Mesodermal cell (in vitro differentiated cells): ENCODE measurements around the gene NFATC3.

Source experiments
- H3K27ac ChIP-seq: 2 replicates; pipeline ENCODE4 v1.7.0; 2013; ENCODE audit warnings: mild to moderate bottlenecking, low read depth, low read length, moderate library complexity; ENCODE audit not compliant: severe bottlenecking
- H3K36me3 ChIP-seq: 2 replicates; pipeline ENCODE4 v1.7.1; 2013; ENCODE audit warnings: mild to moderate bottlenecking, low read length, moderate library complexity; ENCODE audit not compliant: control insufficient read depth, insufficient read depth
- H3K4me1 ChIP-seq: one replicate; pipeline ENCODE4 v1.7.1; 2013; ENCODE audit warnings: mild to moderate bottlenecking, low read length; ENCODE audit not compliant: insufficient read depth, control insufficient read depth, poor library complexity, severe bottlenecking
- H3K4me3 ChIP-seq: 2 replicates; pipeline ENCODE4 v1.7.0; 2013; ENCODE audit warnings: low read length, control low read depth, mild to moderate bottlenecking; ENCODE audit not compliant: insufficient read depth, poor library complexity, severe bottlenecking; ENCODE audit errors: extremely low read depth
- H3K9me3 ChIP-seq: 2 replicates; pipeline ENCODE4 v1.7.1; 2013; ENCODE audit warnings: mild to moderate bottlenecking, low read length, moderate library complexity; ENCODE audit not compliant: control insufficient read depth
- WGBS, 2 experiments: methylation state at CpG; one replicate each; pipeline ENCODE4 v1.1.5; 2013; ENCODE audit warnings: missing lambda C conversion rate in 2 of 2; ENCODE audit not compliant: insufficient coverage in 2 of 2; 5-methylcytosine and 5-hydroxymethylcytosine counted together

NFATC3 gene

GRCh38 chr16:68190081-68190480, 104.9 kb downstream of the NFATC3 start:
- Histone ChIP-seq H3K4me3 (no peak overlapping the region), H3K9me3 (peaks cover 4% of the 10 kb centered on the region), H3K36me3 (peaks cover 71% of the 10 kb centered on the region), H3K27ac (no peak overlapping the region), H3K4me1 (no peaks in the 10 kb centered on the region)
- WGBS, 2 experiments, result no CpG with 5 or more reads among the region's 1 CpG

- WGBS, 2 experiments, result 94 to 100% methylated on average over 2 of the region's 2 CpGs
- Histone ChIP-seq H3K36me3 (peaks cover 65% of the 10 kb centered on the region), H3K9me3 (peaks cover 4% of the 10 kb centered on the region), H3K27ac (no peak overlapping the region), H3K4me3 (no peak overlapping the region), H3K4me1 (no peaks in the 10 kb centered on the region)
These were observed 105.8 kb downstream of the NFATC3 start for GRCh38 chr16:68190736-68191510.

GRCh38 chr16:68194251-68194650, 109.1 kb downstream of the NFATC3 start:
- Histone ChIP-seq H3K4me1 (peaks cover 2% of the 10 kb centered on the region), H3K36me3 (peaks cover 46% of the 10 kb centered on the region), H3K9me3 (no peaks in the 10 kb centered on the region), H3K4me3 (no peak overlapping the region), H3K27ac (no peak overlapping the region)
- 94% methylated on average over 2 of the region's 3 CpGs for WGBS, 2 experiments

- no peak overlapping the region for H3K27ac ChIP-seq
- no peak overlapping the region for H3K4me3 ChIP-seq
- H3K9me3 ChIP-seq, result no peaks in the 10 kb centered on the region
- WGBS, 2 experiments, result 85 to 96% methylated on average over 2 of the region's 2 CpGs
- H3K36me3 ChIP-seq, result peaks cover 21% of the 10 kb centered on the region
- H3K4me1 ChIP-seq, result peaks cover 2% of the 10 kb centered on the region
These were observed 112.1 kb downstream of the NFATC3 start for GRCh38 chr16:68197250-68197649.

GRCh38 chr16:68200088-68200783, 115.1 kb downstream of the NFATC3 start:
- Histone ChIP-seq H3K4me3 (no peak overlapping the region), H3K27ac (no peak overlapping the region), H3K9me3 (no peaks in the 10 kb centered on the region), H3K4me1 (peaks cover 2% of the 10 kb centered on the region), H3K36me3 (peaks cover 8% of the 10 kb centered on the region)
- whole genome bisulfite sequencing, 2 experiments, result 60 to 93% methylated on average over 1 to 2 of the region's 3 CpGs

- no peak overlapping the region for H3K27ac ChIP-seq
- peaks cover 2% of the 10 kb centered on the region for H3K4me1 ChIP-seq
- no peak overlapping the region for H3K4me3 ChIP-seq
- peaks cover 12% of the 10 kb centered on the region for H3K36me3 ChIP-seq
- no peaks in the 10 kb centered on the region for H3K9me3 ChIP-seq
These were observed 116.9 kb downstream of the NFATC3 start for GRCh38 chr16:68202091-68202519.

- Histone ChIP-seq H3K4me3 (no peak overlapping the region), H3K4me1 (no peaks in the 10 kb centered on the region), H3K27ac (no peak overlapping the region), H3K9me3 (no peaks in the 10 kb centered on the region), H3K36me3 (peaks cover 17% of the 10 kb centered on the region)
- 100% methylated on average over 1 of the region's 2 CpGs for WGBS, 2 experiments
These were observed 121.1 kb downstream of the NFATC3 start for GRCh38 chr16:68206245-68206644.

- Histone ChIP-seq H3K4me3 (no peak overlapping the region), H3K4me1 (no peaks in the 10 kb centered on the region), H3K27ac (no peak overlapping the region), H3K9me3 (no peaks in the 10 kb centered on the region), H3K36me3 (peaks cover 4% of the 10 kb centered on the region)
- WGBS, 2 experiments, result 83% methylated on average over 2 of the region's 3 CpGs; no CpG with 5 or more reads in 1 of the 2 experiments
These were observed 129.6 kb downstream of the NFATC3 start for GRCh38 chr16:68214726-68215125.

- H3K9me3 ChIP-seq, result no peaks in the 10 kb centered on the region
- H3K4me3 ChIP-seq, result no peak overlapping the region
- no peak overlapping the region for H3K27ac ChIP-seq
- 89 to 100% methylated on average over 1 of the region's 1 CpG for WGBS, 2 experiments
- no peaks in the 10 kb centered on the region for H3K4me1 ChIP-seq
- peaks cover 3% of the 10 kb centered on the region for H3K36me3 ChIP-seq
These were observed 130.1 kb downstream of the NFATC3 start for GRCh38 chr16:68215302-68215701.

- Histone ChIP-seq H3K36me3 (peaks cover 3% of the 10 kb centered on the region), H3K4me3 (no peak overlapping the region), H3K4me1 (no peaks in the 10 kb centered on the region), H3K9me3 (no peaks in the 10 kb centered on the region), H3K27ac (no peak overlapping the region)
- 80% methylated on average over 1 of the region's 3 CpGs; no CpG with 5 or more reads in 1 of the 2 experiments for WGBS, 2 experiments
These were observed 131.1 kb downstream of the NFATC3 start for GRCh38 chr16:68216240-68216639.

- 94 to 100% methylated on average over 4 of the region's 4 CpGs for WGBS, 2 experiments
- H3K9me3 ChIP-seq, result no peaks in the 10 kb centered on the region
- H3K36me3 ChIP-seq, result peaks cover 3% of the 10 kb centered on the region
- H3K4me1 ChIP-seq, result no peaks in the 10 kb centered on the region
- no peak overlapping the region for H3K27ac ChIP-seq
- H3K4me3 ChIP-seq, result no peak overlapping the region
These were observed 132.3 kb downstream of the NFATC3 start for GRCh38 chr16:68217506-68217905.
